WTC11 (cell line): ENCODE results near the gene NMRK1.

Experiments
- ATF1 ChIP-seq: sonication (generic); formaldehyde crosslinking; IDR thresholded peaks from 2 replicates; pipeline ENCODE4 v1.8.1; 2023; ENCODE audit warnings: mild to moderate bottlenecking, moderate library complexity, missing genetic modification reagents
- CBFB ChIP-seq: sonication (generic); formaldehyde crosslinking; IDR thresholded peaks from 2 replicates; pipeline ENCODE4 v1.8.1; 2022; ENCODE audit warnings: mild to moderate bottlenecking, low read depth, missing genetic modification reagents
- CREM ChIP-seq: sonication (generic); formaldehyde crosslinking; IDR thresholded peaks from 2 replicates; pipeline ENCODE4 v1.8.1; 2022; ENCODE audit warnings: mild to moderate bottlenecking, missing genetic modification reagents, moderate library complexity
- ESRRA ChIP-seq: sonication (generic); formaldehyde crosslinking; IDR thresholded peaks from 2 replicates; pipeline ENCODE4 v1.8.1; 2022; ENCODE audit warnings: mild to moderate bottlenecking, missing genetic modification reagents, borderline replicate concordance
- FOXJ3 ChIP-seq: sonication (generic); formaldehyde crosslinking; IDR thresholded peaks from 2 replicates; pipeline ENCODE4 v1.9.0; 2021; ENCODE audit warnings: missing genetic modification reagents, mild to moderate bottlenecking, borderline replicate concordance
- NFE2L1 ChIP-seq: sonication (generic); formaldehyde crosslinking; IDR thresholded peaks from 2 replicates; pipeline ENCODE4 v1.8.1; 2023; ENCODE audit warnings: missing genetic modification reagents
- NR3C1 ChIP-seq: sonication (generic); formaldehyde crosslinking; conservative IDR thresholded peaks from 2 replicates; pipeline ENCODE4 v1.8.1; 2023; ENCODE audit warnings: low read depth, mild to moderate bottlenecking, missing genetic modification reagents
- TF ChIP-seq, protein P1 (sequence below): sonication (generic); formaldehyde crosslinking; conservative IDR thresholded peaks from 2 replicates; pipeline ENCODE4 v1.8.1; 2022; ENCODE audit warnings: mild to moderate bottlenecking, missing genetic modification reagents
- TF ChIP-seq, protein P2 (sequence below): fragments of 200-600 bp; IDR thresholded peaks from 2 replicates; pipeline ENCODE4 v1.8.0; 2022; ENCODE audit warnings: antibody characterized with exemption
- TF ChIP-seq, protein P3 (sequence below): sonication (generic); formaldehyde crosslinking; IDR thresholded peaks from 2 replicates; pipeline ENCODE4 v1.8.1; 2023; ENCODE audit warnings: mild to moderate bottlenecking, missing genetic modification reagents, moderate library complexity
- TF ChIP-seq, protein P4 (sequence below): sonication (generic); formaldehyde crosslinking; IDR thresholded peaks from 2 replicates; pipeline ENCODE4 v1.8.1; 2022; ENCODE audit warnings: low read depth, mild to moderate bottlenecking, moderate library complexity, missing genetic modification reagents, borderline replicate concordance
- TF ChIP-seq, protein P5 (sequence below): sonication (generic); formaldehyde crosslinking; IDR thresholded peaks from 2 replicates; pipeline ENCODE4 v1.8.0; 2022; ENCODE audit warnings: mild to moderate bottlenecking, missing genetic modification reagents
- TF ChIP-seq, protein P6 (sequence below): sonication (generic); formaldehyde crosslinking; IDR thresholded peaks from 2 replicates; pipeline ENCODE4 v1.8.0; 2022; ENCODE audit warnings: mild to moderate bottlenecking, missing genetic modification reagents
- TF ChIP-seq, protein P7 (sequence below): sonication (generic); formaldehyde crosslinking; IDR thresholded peaks from 2 replicates; pipeline ENCODE4 v1.8.1; 2022; ENCODE audit warnings: mild to moderate bottlenecking, missing genetic modification reagents, moderate library complexity, borderline replicate concordance

DNA sequence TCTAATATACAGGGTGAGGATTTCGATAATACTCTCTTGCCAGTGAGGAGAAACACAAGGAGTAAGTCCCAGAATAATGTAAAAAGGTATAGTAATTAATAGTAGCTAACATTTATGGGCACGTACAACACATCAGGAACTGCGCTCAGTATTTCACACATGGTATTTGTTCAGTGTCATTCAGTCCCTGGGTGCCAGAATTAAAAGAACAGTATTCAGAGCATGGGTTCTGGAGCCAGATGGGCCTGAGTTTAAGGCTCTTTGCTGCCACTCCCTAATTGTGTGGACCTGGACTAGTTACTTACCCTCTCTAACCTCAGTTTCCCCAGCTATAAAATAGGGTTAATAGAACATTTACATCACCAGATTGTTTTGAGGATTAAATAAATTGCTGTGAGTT lies 16.7 kb upstream of the NMRK1 start:
- TF ChIP-seq, protein P1, sequence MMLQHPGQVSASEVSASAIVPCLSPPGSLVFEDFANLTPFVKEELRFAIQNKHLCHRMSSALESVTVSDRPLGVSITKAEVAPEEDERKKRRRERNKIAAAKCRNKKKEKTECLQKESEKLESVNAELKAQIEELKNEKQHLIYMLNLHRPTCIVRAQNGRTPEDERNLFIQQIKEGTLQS (CRISPR knock-in tag), result no peak
- TF ChIP-seq, protein P2, sequence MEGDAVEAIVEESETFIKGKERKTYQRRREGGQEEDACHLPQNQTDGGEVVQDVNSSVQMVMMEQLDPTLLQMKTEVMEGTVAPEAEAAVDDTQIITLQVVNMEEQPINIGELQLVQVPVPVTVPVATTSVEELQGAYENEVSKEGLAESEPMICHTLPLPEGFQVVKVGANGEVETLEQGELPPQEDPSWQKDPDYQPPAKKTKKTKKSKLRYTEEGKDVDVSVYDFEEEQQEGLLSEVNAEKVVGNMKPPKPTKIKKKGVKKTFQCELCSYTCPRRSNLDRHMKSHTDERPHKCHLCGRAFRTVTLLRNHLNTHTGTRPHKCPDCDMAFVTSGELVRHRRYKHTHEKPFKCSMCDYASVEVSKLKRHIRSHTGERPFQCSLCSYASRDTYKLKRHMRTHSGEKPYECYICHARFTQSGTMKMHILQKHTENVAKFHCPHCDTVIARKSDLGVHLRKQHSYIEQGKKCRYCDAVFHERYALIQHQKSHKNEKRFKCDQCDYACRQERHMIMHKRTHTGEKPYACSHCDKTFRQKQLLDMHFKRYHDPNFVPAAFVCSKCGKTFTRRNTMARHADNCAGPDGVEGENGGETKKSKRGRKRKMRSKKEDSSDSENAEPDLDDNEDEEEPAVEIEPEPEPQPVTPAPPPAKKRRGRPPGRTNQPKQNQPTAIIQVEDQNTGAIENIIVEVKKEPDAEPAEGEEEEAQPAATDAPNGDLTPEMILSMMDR, result no peak
- TF ChIP-seq ESRRA (CRISPR knock-in tag), result no peak
- TF ChIP-seq CREM (CRISPR knock-in tag), result no peak
- TF ChIP-seq, protein P3, sequence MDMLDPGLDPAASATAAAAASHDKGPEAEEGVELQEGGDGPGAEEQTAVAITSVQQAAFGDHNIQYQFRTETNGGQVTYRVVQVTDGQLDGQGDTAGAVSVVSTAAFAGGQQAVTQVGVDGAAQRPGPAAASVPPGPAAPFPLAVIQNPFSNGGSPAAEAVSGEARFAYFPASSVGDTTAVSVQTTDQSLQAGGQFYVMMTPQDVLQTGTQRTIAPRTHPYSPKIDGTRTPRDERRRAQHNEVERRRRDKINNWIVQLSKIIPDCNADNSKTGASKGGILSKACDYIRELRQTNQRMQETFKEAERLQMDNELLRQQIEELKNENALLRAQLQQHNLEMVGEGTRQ (CRISPR knock-in tag), result no peak
- no peak for TF ChIP-seq NFE2L1 (CRISPR knock-in tag)
- TF ChIP-seq, protein P4, sequence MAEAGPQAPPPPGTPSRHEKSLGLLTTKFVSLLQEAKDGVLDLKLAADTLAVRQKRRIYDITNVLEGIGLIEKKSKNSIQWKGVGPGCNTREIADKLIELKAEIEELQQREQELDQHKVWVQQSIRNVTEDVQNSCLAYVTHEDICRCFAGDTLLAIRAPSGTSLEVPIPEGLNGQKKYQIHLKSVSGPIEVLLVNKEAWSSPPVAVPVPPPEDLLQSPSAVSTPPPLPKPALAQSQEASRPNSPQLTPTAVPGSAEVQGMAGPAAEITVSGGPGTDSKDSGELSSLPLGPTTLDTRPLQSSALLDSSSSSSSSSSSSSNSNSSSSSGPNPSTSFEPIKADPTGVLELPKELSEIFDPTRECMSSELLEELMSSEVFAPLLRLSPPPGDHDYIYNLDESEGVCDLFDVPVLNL (CRISPR knock-in tag), result no peak
- TF ChIP-seq, protein P5, sequence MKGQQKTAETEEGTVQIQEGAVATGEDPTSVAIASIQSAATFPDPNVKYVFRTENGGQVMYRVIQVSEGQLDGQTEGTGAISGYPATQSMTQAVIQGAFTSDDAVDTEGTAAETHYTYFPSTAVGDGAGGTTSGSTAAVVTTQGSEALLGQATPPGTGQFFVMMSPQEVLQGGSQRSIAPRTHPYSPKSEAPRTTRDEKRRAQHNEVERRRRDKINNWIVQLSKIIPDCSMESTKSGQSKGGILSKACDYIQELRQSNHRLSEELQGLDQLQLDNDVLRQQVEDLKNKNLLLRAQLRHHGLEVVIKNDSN (CRISPR knock-in tag), result no peak
- TF ChIP-seq, protein P6, sequence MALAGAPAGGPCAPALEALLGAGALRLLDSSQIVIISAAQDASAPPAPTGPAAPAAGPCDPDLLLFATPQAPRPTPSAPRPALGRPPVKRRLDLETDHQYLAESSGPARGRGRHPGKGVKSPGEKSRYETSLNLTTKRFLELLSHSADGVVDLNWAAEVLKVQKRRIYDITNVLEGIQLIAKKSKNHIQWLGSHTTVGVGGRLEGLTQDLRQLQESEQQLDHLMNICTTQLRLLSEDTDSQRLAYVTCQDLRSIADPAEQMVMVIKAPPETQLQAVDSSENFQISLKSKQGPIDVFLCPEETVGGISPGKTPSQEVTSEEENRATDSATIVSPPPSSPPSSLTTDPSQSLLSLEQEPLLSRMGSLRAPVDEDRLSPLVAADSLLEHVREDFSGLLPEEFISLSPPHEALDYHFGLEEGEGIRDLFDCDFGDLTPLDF, result no peak
- TF ChIP-seq FOXJ3 (CRISPR knock-in tag), result no peak
- no peak for TF ChIP-seq CBFB (CRISPR knock-in tag)
- TF ChIP-seq NR3C1 (CRISPR knock-in tag), result no peak
- no peak for TF ChIP-seq ATF1
- TF ChIP-seq, protein P7, sequence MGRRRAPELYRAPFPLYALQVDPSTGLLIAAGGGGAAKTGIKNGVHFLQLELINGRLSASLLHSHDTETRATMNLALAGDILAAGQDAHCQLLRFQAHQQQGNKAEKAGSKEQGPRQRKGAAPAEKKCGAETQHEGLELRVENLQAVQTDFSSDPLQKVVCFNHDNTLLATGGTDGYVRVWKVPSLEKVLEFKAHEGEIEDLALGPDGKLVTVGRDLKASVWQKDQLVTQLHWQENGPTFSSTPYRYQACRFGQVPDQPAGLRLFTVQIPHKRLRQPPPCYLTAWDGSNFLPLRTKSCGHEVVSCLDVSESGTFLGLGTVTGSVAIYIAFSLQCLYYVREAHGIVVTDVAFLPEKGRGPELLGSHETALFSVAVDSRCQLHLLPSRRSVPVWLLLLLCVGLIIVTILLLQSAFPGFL (CRISPR knock-in tag), result no peak
